ENCODE data around the gene COP1.

DNA sequence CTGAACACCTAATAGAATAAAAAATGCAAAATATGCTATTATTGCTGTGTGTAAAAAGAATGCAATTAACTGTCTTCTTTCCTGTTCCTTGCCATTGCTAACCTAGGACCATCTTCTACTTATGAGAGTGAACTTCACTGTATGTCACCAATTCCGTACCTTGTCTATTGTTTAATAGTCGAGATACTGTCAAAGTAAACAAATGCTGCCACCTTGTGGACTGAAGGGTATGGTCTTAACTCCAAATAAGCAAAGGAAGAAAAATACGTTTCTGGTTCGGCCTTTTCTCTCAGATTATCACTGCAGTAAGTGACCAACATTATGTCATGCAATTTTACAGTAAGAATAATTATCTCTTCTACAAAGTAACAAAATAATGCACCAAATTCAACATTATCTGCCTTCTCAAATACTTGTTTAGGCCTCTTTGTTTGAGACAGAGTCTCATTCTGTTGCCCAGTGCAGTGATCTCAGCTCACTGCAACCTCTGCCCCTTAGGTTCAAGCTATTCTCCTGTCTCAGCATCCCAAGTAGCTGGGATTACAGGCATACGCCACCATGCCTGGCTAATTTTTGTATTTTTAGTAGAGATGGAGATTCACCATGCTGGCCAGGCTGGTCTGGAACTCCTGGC lies 133.4 kb downstream of the COP1 start:
- TF ChIP-seq RCOR1 (IDR thresholded peaks at IDR 0.05; ENCODE audit: insufficient replicate concordance, low read length) = no peak
- no peak for TF ChIP-seq CHD1 (IDR thresholded peaks at IDR 0.05; ENCODE audit: low read depth, low read length)
- TF ChIP-seq POLR2A (IDR thresholded peaks at IDR 0.05; ENCODE audit: low read depth, low read length) = no peak
- TF ChIP-seq CTCF (conservative IDR thresholded peaks at IDR 0.05; ENCODE audit: low read depth, low read length) = peak; percentile 66
- TF ChIP-seq CEBPB (IDR thresholded peaks at IDR 0.05; ENCODE audit: low read depth, low read length) = no peak
- no peak for TF ChIP-seq RFX5 (IDR thresholded peaks at IDR 0.05; ENCODE audit: low read depth, low read length)
- TF ChIP-seq SMC3 (IDR thresholded peaks at IDR 0.05; ENCODE audit: low read depth, low read length) = peak; percentile 65

Measured in IMR-90 (cell line).